Colonic mucosa (tissue), 4 donors: ENCODE measurements around the gene CFAP74. TPM values are rescaled to one million over a fixed set of nuclear protein-coding genes. Genes with fewer than 3 reads are reported as not detected.

Experiments used
- DNase-seq: peaks from one replicate; pipeline ENCODE4 v3.0.0-alpha.2; 2020
- H3K27ac ChIP-seq: fragments of 200-600 bp; one replicate; pipeline ENCODE4 v1.8.0; 2021
- H3K27me3 ChIP-seq: fragments of 200-600 bp; one replicate; pipeline ENCODE4 v1.8.0; 2021
- H3K36me3 ChIP-seq: fragments of 200-600 bp; one replicate; pipeline ENCODE4 v1.8.0; 2021
- H3K4me1 ChIP-seq: fragments of 200-600 bp; one replicate; pipeline ENCODE4 v1.8.0; 2021; ENCODE audit warnings: mild to moderate bottlenecking
- H3K4me3 ChIP-seq: fragments of 200-600 bp; one replicate; pipeline ENCODE4 v1.8.0; 2021
- H3K9ac ChIP-seq, 2 donors: one replicate each; pipeline ENCODE4 v1.7.0; 2013; ENCODE audit warnings: control low read depth in 2 of 2, low read depth in 2 of 2, low read length in 2 of 2
- H3K9me3 ChIP-seq: fragments of 200-600 bp; one replicate; pipeline ENCODE4 v1.8.0; 2021
- CTCF ChIP-seq: fragments of 200-600 bp; IDR thresholded peaks from one replicate; pipeline ENCODE4 v1.8.0; 2022; ENCODE audit warnings: antibody characterized with exemption, mild to moderate bottlenecking
- intact Hi-C: fragments of 100-400 bp; cut with DNase I; formaldehyde crosslinking; loops from one replicate; pipeline ENCODE4 v1.14.1; 2022
- total RNA-seq, 2 donors: library from RNA; stranded (reverse); fragmentation: NEBNext Ultra II Directional in 1 of 2; extraction: Animal tissue kit (Norgen Biotek cat#: 25700) in 1 of 2; gene quantifications; one replicate each; pipeline ENCODE4 v1.2.1, GENCODE V29; 2021
- donor health status: healthy.
- donor health status: DM: no; HTN: no; CAD: no.
- donor health status: DM: no; HTN: no; CAD: no.

The CFAP74 gene
- total RNA-seq, 2 donors from 2014 or later, result 0.10 to 0.16 TPM

DNA sequence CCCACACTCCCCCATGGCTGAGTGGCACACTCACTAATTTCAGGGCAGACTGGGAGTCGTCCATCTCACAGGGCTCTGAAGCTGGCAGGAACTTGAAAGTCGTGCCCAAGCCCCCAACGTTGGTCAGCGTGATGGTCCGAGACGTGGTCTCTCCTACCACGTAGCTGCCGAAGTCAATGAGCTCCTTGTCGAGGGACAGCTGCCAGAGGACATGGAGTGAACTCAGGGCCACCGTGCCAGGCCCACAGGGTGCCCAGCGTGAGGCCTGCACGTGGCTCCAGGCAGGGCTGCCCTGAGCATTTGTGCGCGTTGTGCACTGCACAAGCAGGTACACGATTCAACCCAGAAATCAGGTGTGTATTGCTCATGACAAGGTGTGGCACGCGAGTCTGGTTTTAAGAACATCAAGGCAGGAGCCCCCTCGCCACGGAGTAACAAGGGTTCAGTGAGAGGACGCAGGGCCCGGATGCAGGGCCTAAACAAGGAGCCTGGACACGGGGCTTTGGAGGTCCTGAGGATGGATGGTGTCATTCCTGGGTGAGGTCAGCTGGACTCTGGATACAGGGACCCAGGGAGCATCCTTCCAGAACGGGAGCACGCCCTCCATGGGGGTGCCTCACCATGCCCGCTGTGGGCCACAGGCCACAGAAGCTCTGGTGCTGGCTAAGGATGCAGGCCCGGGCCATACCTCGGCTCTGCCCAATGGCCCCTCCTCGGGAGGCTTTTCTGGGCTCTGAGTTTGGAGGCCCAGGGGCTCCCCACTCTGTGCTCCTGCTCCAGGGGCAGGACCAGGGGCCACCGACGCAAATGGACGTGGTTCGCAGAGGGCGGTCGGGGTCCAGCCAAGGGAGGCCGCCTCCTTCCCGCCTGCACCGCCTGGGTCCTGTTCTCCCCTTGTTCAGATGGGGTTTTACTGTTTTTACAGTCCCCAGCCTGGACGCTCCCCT, 46.7 kb downstream of the CFAP74 start:
- no peaks in the 10 kb centered on the region for H3K36me3 ChIP-seq
- H3K27me3 ChIP-seq, result no peaks in the 10 kb centered on the region
- no peak overlapping the region for H3K27ac ChIP-seq
- no peak for TF ChIP-seq CTCF
- no peak overlapping the region for H3K9ac ChIP-seq
- no peaks in the 10 kb centered on the region for H3K4me1 ChIP-seq
- intact Hi-C loops, result no loop called here
- no peaks in the 10 kb centered on the region for H3K9me3 ChIP-seq
- DNase-seq, result no peak
- H3K4me3 ChIP-seq, result no peak overlapping the region

DNA sequence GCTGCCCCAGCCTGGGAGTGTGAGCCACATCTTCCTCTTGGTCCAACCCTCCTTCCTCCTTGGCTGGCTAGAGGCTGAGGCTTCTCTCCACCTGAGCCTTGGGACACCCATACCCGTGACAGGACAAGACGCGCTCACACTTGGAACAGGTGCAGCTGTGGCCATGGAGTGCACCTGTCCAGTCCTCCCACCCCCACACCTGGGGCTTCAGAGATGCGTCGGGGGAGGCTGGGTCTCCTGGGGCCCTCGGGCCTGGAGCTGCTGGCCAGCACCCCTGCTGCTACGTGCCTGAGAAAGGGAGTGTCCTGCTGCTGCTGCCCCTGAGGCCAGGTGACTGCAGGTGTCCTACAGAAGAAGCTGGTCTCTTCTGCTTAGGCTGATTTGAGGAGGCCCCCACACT, 47.5 kb downstream of the CFAP74 start:
- no peaks in the 10 kb centered on the region for H3K9me3 ChIP-seq
- H3K9ac ChIP-seq, result no peak overlapping the region
- intact Hi-C loops, result no loop called here
- no peak overlapping the region for H3K27ac ChIP-seq
- H3K36me3 ChIP-seq, result no peaks in the 10 kb centered on the region
- H3K27me3 ChIP-seq, result no peaks in the 10 kb centered on the region
- no peak for DNase-seq
- no peaks in the 10 kb centered on the region for H3K4me1 ChIP-seq
- TF ChIP-seq CTCF, result no peak
- no peak overlapping the region for H3K4me3 ChIP-seq

- Histone ChIP-seq H3K36me3 (no peaks in the 10 kb centered on the region), H3K9ac (no peak overlapping the region), H3K27ac (no peak overlapping the region), H3K27me3 (no peaks in the 10 kb centered on the region), H3K4me3 (no peak overlapping the region), H3K9me3 (no peaks in the 10 kb centered on the region), H3K4me1 (no peaks in the 10 kb centered on the region)
- DNase-seq, result no peak
- TF ChIP-seq CTCF, result no peak
- intact Hi-C loops, result no loop called here
Observed at GRCh38 chr1:1955621-1956094, 47.9 kb downstream of the CFAP74 start.

DNA sequence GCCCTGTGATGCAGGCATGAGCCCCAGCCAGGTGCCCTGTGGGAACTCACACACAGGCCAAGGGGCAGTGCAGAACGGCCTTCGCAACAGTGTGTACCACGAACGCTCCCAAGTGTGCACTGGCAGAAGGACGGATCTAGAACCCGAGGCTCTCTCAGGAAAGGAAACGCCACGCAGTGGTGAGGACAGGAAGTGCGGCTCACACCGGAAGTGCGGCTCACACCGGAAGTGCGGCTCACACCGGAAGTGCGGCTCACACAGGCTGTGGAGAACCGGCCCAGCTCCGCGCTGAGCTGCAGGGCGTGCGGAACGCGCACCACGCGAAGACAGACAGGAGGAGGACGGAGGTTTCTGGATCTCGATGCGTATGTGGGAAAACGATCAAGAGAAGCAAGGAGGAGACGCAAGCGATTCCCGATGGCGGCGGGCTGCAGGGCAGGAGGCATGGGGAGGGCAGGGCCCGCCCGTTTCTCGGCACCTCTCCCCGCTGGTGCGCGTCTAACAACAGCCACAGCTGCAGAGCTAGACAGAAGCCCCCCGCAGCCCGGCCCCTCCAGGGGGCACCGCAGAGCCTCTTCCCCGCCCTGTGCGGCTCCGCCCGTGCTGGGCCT, 48.6 kb downstream of the CFAP74 start:
- H3K4me3 ChIP-seq, result no peak overlapping the region
- no peaks in the 10 kb centered on the region for H3K36me3 ChIP-seq
- DNase-seq, result no peak
- H3K27me3 ChIP-seq, result no peaks in the 10 kb centered on the region
- no peak for TF ChIP-seq CTCF
- intact Hi-C loops, result no loop called here
- H3K9me3 ChIP-seq, result no peaks in the 10 kb centered on the region
- no peak overlapping the region for H3K9ac ChIP-seq
- no peak overlapping the region for H3K27ac ChIP-seq
- no peaks in the 10 kb centered on the region for H3K4me1 ChIP-seq

- no peak overlapping the region for H3K9ac ChIP-seq
- no peaks in the 10 kb centered on the region for H3K9me3 ChIP-seq
- no peak for DNase-seq
- TF ChIP-seq CTCF, result no peak
- H3K27me3 ChIP-seq, result no peaks in the 10 kb centered on the region
- no peak overlapping the region for H3K27ac ChIP-seq
- intact Hi-C loops, result no loop called here
- no peaks in the 10 kb centered on the region for H3K4me1 ChIP-seq
- no peaks in the 10 kb centered on the region for H3K36me3 ChIP-seq
- H3K4me3 ChIP-seq, result no peak overlapping the region
Observed at GRCh38 chr1:1954015-1954414, 49.6 kb downstream of the CFAP74 start.
